HCT116 (cell line): ENCODE data around the gene RALGPS1. TPM values are rescaled to one million over a fixed set of nuclear protein-coding genes. Genes with fewer than 3 reads are reported as not detected.

ENCODE experiments used
- ATAC-seq: fragments of 200-7000 bp; cut with Tn5 transposase; 2 replicates; pipeline ENCODE4 v1.9.1; 2020; ENCODE audit warnings: mild to moderate bottlenecking, moderate library complexity
- BruUV-seq: library from RNA; stranded (reverse); fragments of 400-500 nt; replicated peaks from 2 replicates; lab custom pipeline; 2021; lab: Mats Ljungman, UMichigan
- CTCF ChIA-PET: fragments of 300-600 bp; sonication (Branson Sonifier 250); formaldehyde crosslinking; loops from one replicate; lab custom pipeline; 2021; ENCODE audit warnings: antibody characterized with exemption; lab: Charles Lee
- POLR2A ChIA-PET: fragments of 300-600, 350-600 bp; sonication (Branson Sonifier 250); formaldehyde crosslinking; loops from one replicate; lab custom pipeline; 2021; ENCODE audit warnings: antibody characterized with exemption; lab: Charles Lee
- RAD21 ChIA-PET, 2 experiments: fragments of 300-600 bp; sonication (Branson Sonifier 250); formaldehyde crosslinking; loops; one replicate each; lab custom pipeline; 2023; ENCODE audit warnings: low total read pairs in 2 of 2; ENCODE audit not compliant: uncharacterized antibody in 2 of 2, unreplicated experiment in 2 of 2, low non-redundant PET in 1 of 2; lab: Charles Lee
- DNase-seq: peaks from one replicate; pipeline ENCODE4 v3.0.0-alpha.2; 2010; ENCODE audit warnings: low read depth, low spot score
- H2AFZ ChIP-seq: fragments of 200-600 bp; shearing (Covaris generic), sonication (generic); 2 replicates; pipeline ENCODE4 v1.6.1; 2017; ENCODE audit warnings: low read depth, mixed run types, mixed read lengths, antibody characterized with exemption, low read length; ENCODE audit not compliant: poor library complexity, severe bottlenecking
- H3K27ac ChIP-seq: 2 replicates; pipeline ENCODE4 v1.5.1; 2012; ENCODE audit warnings: low read depth, low read length
- H3K27me3 ChIP-seq: fragments of 200-600 bp; sonication (generic); 2 replicates; pipeline ENCODE4 v1.6.1; 2016; ENCODE audit warnings: mixed run types, low read length, mixed read lengths; ENCODE audit not compliant: insufficient read depth
- H3K36me3 ChIP-seq, 2 experiments: fragments of 200-500 bp in 1 of 2; fragments of 200-600 bp in 1 of 2; sonication (Bioruptor generic) in 1 of 2; sonication (generic) in 1 of 2; 2 replicates each; pipeline versions ENCODE4 v1.5.1 to v1.6.1; 2014 to 2016; ENCODE audit warnings: low read length in 2 of 2, inconsistent platforms in 1 of 2, mixed read lengths in 1 of 2, mixed run types in 1 of 2; ENCODE audit not compliant: insufficient read depth in 2 of 2, control insufficient read depth in 1 of 2
- H3K4me1 ChIP-seq, 2 experiments: fragments of 200-600 bp in 1 of 2; sonication (generic) in 1 of 2; 2 replicates each; pipeline versions ENCODE4 v1.5.1 to v1.6.1; 2012 to 2017; ENCODE audit warnings: low read length in 2 of 2, inconsistent platforms in 1 of 2, mild to moderate bottlenecking in 1 of 2, mixed read lengths in 1 of 2, mixed run types in 1 of 2, moderate library complexity in 1 of 2; ENCODE audit not compliant: insufficient read depth in 2 of 2, control insufficient read depth in 1 of 2
- H3K4me2 ChIP-seq: fragments of 200-600 bp; sonication (generic); 2 replicates; pipeline ENCODE4 v1.6.1; 2017; ENCODE audit warnings: mixed run types, low read length, mixed read lengths
- H3K4me3 ChIP-seq, 2 experiments: fragments of 200-600 bp in 1 of 2; sonication (generic) in 1 of 2; replicated peaks in 1 of 2; 2 replicates each; pipeline ENCODE4 v1.5.1; 2011 to 2016; ENCODE audit warnings: low read length in 2 of 2, control low read depth in 1 of 2, low read depth in 1 of 2, mild to moderate bottlenecking in 1 of 2, mixed read lengths in 1 of 2, mixed run types in 1 of 2
- H3K79me2 ChIP-seq: fragments of 200-600 bp; sonication (generic); 2 replicates; pipeline ENCODE4 v1.6.1; 2017; ENCODE audit warnings: mild to moderate bottlenecking, mixed run types, low read length, moderate library complexity, mixed read lengths; ENCODE audit not compliant: insufficient read depth
- H3K9ac ChIP-seq: fragments of 200-600 bp; sonication (generic); 2 replicates; pipeline ENCODE4 v1.6.1; 2016; ENCODE audit warnings: low read length, mixed read lengths
- H3K9me2 ChIP-seq: fragments of 200-600 bp; sonication (generic), shearing (Covaris generic); 2 replicates; pipeline ENCODE4 v1.6.1; 2017; ENCODE audit warnings: mixed run types, mild to moderate bottlenecking, moderate library complexity; ENCODE audit not compliant: insufficient read depth
- H3K9me3 ChIP-seq, 2 experiments: fragments of 200-500 bp in 1 of 2; fragments of 200-600 bp in 1 of 2; sonication (Bioruptor generic) in 1 of 2; sonication (generic) in 1 of 2; 2 replicates each; pipeline ENCODE4 v1.6.1; 2014 to 2017; ENCODE audit warnings: low read length in 2 of 2, mixed read lengths in 2 of 2, inconsistent platforms in 1 of 2, low read depth in 1 of 2, mild to moderate bottlenecking in 1 of 2, mixed run types in 1 of 2, moderate library complexity in 1 of 2; ENCODE audit not compliant: control insufficient read depth in 1 of 2, insufficient read depth in 1 of 2
- H4K20me1 ChIP-seq: fragments of 200-600 bp; sonication (generic), shearing (Covaris generic); 2 replicates; pipeline ENCODE4 v1.6.1; 2017; ENCODE audit warnings: mixed run types, mild to moderate bottlenecking, moderate library complexity; ENCODE audit not compliant: insufficient read depth
- EGR1 ChIP-seq: IDR thresholded peaks from 2 replicates; pipeline ENCODE4 v1.6.1; 2012; ENCODE audit warnings: low read depth
- MAX ChIP-seq: IDR thresholded peaks from 2 replicates; pipeline ENCODE4 v1.6.1; 2012
- POLR2AphosphoS5 ChIP-seq: IDR thresholded peaks from 2 replicates; pipeline ENCODE4 v1.6.1; 2011; ENCODE audit warnings: mild to moderate bottlenecking, low read depth, low read length, moderate library complexity
- SIN3A ChIP-seq: IDR thresholded peaks from 2 replicates; pipeline ENCODE4 v1.6.1; 2012; ENCODE audit warnings: low read depth
- TCF7L2 ChIP-seq: IDR thresholded peaks from 2 replicates; pipeline ENCODE4 v1.7.0; 2011; ENCODE audit warnings: borderline replicate concordance, inconsistent platforms; ENCODE audit not compliant: insufficient read depth, insufficient read length; ENCODE audit errors: extremely low read depth
- ZFX ChIP-seq: fragments of 450-650 bp; IDR thresholded peaks from 2 replicates; pipeline ENCODE4 v1.6.1; 2017
- intact Hi-C: fragments of 100-400 bp; cut with micrococcal nuclease; formaldehyde crosslinking; loops from 2 replicates; pipeline ENCODE4 v1.10.0; 2022
- total RNA-seq: library from RNA; stranded (reverse); gene quantifications from one replicate; pipeline ENCODE4 v1.2.1, GENCODE V29; 2021; ENCODE audit not compliant: unreplicated experiment

The RALGPS1 gene
- total RNA-seq, 1 experiment from 2014 or later, result 7.6 TPM

DNA sequence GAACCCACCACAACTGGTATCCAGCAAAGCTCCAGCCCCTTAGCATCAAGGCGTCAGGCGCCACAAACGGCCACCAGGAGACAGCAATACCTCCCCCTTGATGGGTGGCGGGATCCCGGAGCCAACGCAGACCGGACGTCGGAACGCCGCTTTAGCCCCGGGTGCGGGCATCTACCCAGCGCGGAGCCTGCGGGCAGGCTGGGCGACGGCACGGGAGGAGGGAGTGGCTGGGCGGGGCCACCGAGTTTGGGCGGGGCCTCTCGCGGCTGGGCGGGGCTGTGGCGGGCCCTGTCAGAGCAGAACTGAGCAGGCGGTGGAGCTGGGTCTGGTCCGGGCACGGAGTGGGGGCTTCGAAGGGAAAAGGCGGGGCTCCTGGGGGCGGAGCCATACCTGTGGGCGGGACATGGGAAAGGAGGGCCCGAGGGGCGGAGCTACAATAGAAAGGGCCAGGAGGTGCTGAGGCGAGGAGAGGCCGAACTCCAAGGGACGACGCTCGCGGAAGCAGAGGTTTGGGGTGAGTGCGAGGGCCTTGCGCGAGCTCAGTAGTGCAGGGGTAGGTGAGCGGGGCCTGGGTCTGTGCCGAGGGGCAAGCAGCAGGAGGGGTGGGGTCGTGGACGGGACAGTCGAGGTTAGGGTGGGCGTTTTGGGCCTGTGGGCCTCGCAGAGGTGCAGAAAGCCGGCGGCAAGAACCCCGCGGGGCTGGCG lies 309.7 kb downstream of the RALGPS1 start:
- H3K9me2 ChIP-seq, result no peaks in the 10 kb centered on the region
- peak overlapping the region; percentile 47 to 56 for H3K4me3 ChIP-seq
- BruUV-seq, result no TSS peak
- H3K4me1 ChIP-seq, result peaks cover 8 to 26% of the 10 kb centered on the region in 2 experiments; a peak in 3 of 4 replicates
- ChIA-PET POLR2A (interaction anchor here (0.7 to 1.9 kb wide), 7 partner anchors 10 to 227 kb away, joined by 3 to 9 read pairs (median 3); partner anchors contain the start of genes LRSAM1, RPL12, SLC2A8 and ZNF79), RAD21 (interaction anchor here (0.6 to 1.9 kb wide), 5 partner anchors 10 to 173 kb away, joined by 4 to 9 read pairs (median 5); partner anchors contain the start of gene SLC2A8 (in 2 of the 2)), CTCF (interaction anchor here (0.6 to 2.8 kb wide), 13 partner anchors 10 to 510 kb away, joined by 3 to 24 read pairs (median 5); partner anchors contain the start of genes SLC2A8 and TOR2A)
- peak overlapping the region; percentile 56 for H3K9ac ChIP-seq
- H3K36me3 ChIP-seq, result no peaks in the 10 kb centered on the region
- DNase-seq (peak; percentile 85), ATAC-seq (peak; percentile 82)
- no peak for TF ChIP-seq SIN3A
- peak; percentile 84 for TF ChIP-seq MAX
- TF ChIP-seq ZFX, result peak; percentile 68
- 0 out of 2 replicates have a peak, but pooled peaks have one; percentile 4 for TF ChIP-seq EGR1
- 0 out of 2 replicates have a peak, but pooled peaks have one; percentile 20 for TF ChIP-seq POLR2AphosphoS5
- no peak for TF ChIP-seq TCF7L2
- H3K79me2 ChIP-seq, result peaks cover 4% of the 10 kb centered on the region; the same call in 1 of the 2 replicates
- H2AFZ ChIP-seq, result peak overlapping the region; percentile 87
- no peaks in the 10 kb centered on the region for H4K20me1 ChIP-seq
- peaks cover 19% of the 10 kb centered on the region; the same call in 1 of the 2 replicates for H3K27me3 ChIP-seq
- H3K4me2 ChIP-seq, result peak overlapping the region; percentile 87
- intact Hi-C loops, result loop anchor here (1.0 kb wide), 1 partner anchor 172 kb away; no protein-coding TSS in a partner anchor
- H3K9me3 ChIP-seq, result no peaks in the 10 kb centered on the region
- H3K27ac ChIP-seq, result peak overlapping the region; percentile 64; the same call in 1 of the 2 replicates
